GM18517 (cell line): ENCODE results near the gene MYO1H.
"Not testable (repeated sequence)": the region's sequence is repeated elsewhere in the genome, so short reads cannot be mapped to it uniquely, and the experiment has no call there.

Experiments
- ATAC-seq: cut with Tn5 transposase; IDR thresholded peaks from one replicate; pipeline ENCODE4 v1.9.1; 2021; ENCODE audit warnings: mild to moderate bottlenecking, moderate library complexity; ENCODE audit not compliant: unreplicated experiment

MYO1H gene

DNA sequence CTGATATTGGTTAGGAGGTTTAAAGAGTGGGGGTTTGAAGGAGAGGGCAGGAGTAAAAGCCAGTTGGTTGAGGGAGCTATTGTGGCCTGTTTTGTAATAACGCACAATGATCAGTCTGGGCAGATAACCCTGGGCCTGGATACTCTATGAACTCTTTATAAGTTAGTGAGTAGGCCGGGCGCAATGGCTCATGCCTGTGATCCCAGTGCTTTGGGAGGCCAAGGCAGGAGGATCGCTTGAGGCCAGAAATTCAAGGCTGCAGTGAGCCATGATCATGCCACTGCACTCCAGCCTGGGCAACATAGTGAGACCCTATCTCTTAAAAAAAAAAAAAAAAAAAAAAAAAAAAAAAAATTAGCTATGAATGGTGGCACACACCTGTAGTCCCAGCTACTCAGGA is 58.4 kb downstream of the MYO1H start:
- ATAC-seq, result not testable (repeated sequence)

DNA sequence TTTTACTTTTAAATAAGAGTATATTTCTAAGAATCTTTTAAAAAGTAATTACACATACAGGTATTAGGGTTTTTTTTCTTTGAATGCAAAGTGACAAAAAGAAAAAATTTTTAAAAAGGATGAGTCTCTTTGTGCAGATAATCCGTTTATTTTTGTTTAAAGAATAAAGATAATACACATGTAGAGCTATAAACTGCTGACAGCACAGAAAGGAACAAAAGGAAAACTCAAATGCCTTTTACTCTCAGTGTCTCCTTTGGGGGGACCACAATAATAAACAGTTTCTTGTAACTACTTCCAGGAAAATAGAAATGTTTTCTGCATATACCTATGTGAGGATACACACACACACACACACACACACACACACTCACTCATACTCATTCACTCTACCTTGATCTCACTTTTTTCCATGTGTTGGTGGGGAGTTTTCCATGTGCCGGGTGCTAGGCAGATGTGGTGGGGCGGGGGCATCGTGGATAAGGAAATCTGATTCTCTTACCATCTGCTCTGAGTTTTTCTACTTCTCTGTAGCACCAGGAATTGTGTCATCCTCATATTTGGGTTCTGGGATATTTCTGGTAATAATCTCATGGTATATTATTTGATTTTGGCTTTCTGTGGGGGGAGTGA is 71.3 kb downstream of the MYO1H start:
- ATAC-seq, result no peak

DNA sequence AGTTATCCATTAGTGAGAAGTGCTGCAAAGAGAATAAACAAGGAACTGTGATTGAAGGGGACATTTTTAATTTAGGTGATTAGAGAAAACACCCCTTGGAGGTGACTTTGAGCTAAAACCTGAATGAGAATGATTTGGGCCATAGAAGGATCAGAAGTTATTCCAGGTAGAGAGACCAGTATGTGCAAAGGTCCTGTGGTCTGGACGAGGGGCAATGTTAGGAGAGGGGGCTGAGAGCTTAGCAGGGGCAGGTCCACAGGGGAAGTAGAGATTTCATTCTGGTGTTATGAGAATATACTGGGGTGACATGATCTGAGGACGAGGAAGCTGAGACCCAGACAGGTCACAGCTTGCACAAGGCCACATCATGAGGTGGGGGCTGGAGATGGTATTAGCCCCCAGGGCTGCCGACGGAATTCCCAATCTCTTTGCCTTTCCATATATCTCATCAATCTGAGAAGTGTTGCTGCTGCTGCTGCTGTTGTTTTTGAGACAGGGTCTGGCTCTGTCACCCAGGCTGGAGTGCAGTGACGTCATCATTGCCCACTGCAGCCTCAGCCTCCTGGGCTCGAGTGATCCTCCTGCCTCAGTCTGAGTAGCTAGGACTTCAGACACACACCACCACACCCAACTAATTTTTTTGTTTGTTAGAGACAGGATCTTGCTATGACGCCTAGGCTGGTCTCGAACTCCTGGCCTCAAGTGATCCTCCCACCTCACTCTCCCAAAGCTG is 73.8 kb downstream of the MYO1H start:
- no peak for ATAC-seq

- no peak for ATAC-seq
Observed at GRCh38 chr12:109422251-109422650, 74.6 kb downstream of the MYO1H start.

GRCh38 chr12:109423392-109423791 is 75.7 kb downstream of the MYO1H start:
- ATAC-seq, result no peak

GRCh38 chr12:109428037-109428629 is 80.4 kb downstream of the MYO1H start:
- peak; percentile 56 for ATAC-seq

GRCh38 chr12:109428804-109429203 is 81.1 kb downstream of the MYO1H start:
- ATAC-seq, result not testable (repeated sequence)

- ATAC-seq, result no peak
Observed at GRCh38 chr12:109430244-109430643, 82.5 kb downstream of the MYO1H start.

GRCh38 chr12:109432431-109432830 is 84.7 kb downstream of the MYO1H start:
- no peak for ATAC-seq

GRCh38 chr12:109432842-109433304 is 85.2 kb downstream of the MYO1H start:
- ATAC-seq, result no peak

- no peak for ATAC-seq
Observed at GRCh38 chr12:109433618-109434017, 85.9 kb downstream of the MYO1H start.

- no peak for ATAC-seq
Observed at GRCh38 chr12:109434582-109434981, 86.9 kb downstream of the MYO1H start.

DNA sequence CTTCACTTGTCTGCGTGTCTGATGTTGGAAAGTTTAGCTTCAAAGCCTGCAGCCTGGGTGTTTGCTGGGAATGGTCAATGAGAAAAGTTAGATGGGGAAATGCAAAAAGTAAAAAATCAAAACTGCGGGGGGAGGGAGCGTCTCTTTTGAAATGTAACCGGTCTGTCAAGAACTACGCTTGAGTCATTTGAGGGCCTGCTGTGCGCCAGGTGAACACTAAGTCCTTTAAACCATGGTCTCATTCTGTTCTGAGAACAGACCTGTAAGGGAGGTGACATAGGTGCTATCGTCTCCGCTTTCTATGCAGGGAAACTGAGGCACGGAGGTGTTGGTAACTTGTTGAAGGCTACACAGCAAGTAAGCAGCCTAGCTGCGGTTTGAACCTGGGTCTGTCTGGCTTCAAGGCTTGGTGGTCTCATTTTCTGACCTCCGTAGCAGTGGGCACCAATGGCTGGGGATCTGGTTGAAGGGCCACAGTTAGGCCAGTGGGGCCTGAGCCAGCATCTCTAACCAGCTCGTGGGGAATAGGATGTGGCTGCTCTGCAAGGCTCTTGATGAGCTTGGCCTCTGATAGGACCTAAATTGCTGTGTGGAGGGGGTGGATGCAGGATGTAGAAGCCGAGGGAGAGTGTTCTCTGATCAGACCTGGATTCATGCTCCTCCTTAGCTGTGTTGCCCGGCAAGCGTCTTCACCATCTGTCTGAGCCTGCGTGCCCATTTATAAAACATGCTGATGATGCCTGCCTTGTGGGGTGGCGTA is 87.9 kb downstream of the MYO1H start:
- ATAC-seq, result no peak

GRCh38 chr12:109436188-109436560 is 88.5 kb downstream of the MYO1H start:
- no peak for ATAC-seq

- ATAC-seq, result no peak
Observed at GRCh38 chr12:109439181-109439580, 91.5 kb downstream of the MYO1H start.

- not testable (repeated sequence) for ATAC-seq
Observed at GRCh38 chr12:109439951-109440350, 92.3 kb downstream of the MYO1H start.

DNA sequence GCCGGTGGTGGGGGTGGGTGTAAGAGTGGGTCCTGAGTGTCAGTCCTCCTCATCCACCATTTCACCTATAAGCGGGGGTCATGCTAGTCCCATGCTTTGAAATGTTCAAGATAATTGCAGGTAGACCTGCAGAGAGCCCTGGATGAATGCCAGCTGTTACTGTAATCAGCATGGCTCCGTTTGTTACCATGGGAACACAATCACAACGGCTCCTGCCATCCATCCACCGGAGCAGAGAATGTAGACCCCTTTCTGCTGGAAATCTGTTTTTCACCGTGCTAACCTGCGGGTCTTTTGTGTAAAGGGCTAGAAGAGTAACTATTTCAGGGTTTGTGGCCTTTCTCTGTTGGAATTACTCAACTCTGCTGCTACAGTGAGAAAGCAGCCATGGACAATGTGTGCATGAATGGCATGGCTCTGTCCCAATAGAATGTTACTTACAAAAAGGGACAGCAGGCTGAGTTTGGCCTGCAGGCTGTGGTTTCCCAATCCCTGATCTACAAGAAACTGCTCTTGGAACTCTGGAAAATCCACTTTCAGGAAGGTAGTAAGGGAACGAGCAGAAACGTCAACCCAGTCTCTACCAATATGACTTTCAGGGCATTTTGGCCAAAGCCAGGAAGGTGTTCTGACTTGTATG is 93.3 kb downstream of the MYO1H start:
- ATAC-seq, result no peak

DNA sequence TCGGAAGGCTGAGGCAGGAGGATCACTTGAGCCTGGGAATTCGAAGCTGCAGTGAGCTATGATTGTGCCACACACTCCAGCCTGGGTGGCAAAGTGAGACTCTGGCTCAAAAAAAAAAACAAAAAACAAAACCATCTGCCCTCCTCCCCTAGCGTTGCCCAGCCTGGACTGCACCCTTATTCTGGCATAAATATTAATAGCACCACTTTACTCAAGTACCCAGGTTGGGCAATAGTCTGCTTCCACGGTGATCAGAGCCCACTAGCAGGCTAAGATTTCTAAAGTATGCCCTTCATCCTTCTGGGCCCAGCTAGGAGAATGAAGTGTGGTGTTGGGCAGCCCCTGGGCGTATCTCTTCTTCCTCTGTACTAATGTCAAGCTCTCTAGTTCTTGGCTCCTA is 96.1 kb downstream of the MYO1H start:
- ATAC-seq, result no peak

DNA sequence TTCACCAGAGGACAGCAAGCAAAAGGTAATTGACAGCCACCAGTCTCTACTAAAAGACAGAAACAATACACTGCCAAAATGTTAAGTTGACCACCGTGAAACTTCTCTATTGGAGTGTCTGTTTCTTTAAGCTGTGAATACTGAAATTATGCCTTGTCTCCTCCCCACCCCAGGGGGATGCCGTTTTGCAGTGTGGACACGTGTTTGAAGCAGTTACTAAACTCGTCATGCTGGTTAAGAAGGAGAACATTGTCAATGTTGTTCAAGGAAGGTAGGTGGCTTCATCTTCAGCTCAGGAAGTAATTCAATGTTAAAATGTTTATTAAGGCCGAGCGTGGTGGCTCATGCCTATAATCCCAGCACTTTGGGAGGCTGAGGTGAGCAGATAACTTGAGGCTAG is 96.6 kb downstream of the MYO1H start:
- ATAC-seq, result no peak

- no peak for ATAC-seq
Observed at GRCh38 chr12:109445191-109445609, 97.5 kb downstream of the MYO1H start.

DNA sequence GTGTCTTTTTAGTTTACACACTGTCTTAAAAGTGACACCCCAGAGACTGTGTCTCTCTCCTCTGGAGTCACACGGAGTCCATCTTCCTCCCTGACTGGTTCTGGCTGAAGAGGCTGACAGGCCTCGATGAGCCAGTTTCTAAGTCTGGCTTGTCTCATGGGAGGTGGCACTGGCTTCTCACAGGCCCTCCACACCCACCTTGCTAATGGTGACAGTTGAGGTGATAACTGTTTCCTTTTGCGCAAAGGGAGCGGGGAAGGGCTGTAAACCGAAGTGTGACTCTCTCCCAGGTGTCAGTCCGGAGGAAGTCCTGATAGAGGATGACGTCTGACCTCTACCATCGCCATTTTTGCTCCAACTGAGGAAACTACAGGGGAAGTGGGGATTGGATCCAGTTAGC is 99.2 kb downstream of the MYO1H start:
- no peak for ATAC-seq
